ENCODE results near the gene DPYD. TPM values are rescaled to one million over a fixed set of nuclear protein-coding genes. Genes with fewer than 3 reads are reported as not detected.

The DPYD gene
- total and polyA plus RNA-seq, 12 donors, result 4.1 to 22.0 (median 7.0) TPM

DNA sequence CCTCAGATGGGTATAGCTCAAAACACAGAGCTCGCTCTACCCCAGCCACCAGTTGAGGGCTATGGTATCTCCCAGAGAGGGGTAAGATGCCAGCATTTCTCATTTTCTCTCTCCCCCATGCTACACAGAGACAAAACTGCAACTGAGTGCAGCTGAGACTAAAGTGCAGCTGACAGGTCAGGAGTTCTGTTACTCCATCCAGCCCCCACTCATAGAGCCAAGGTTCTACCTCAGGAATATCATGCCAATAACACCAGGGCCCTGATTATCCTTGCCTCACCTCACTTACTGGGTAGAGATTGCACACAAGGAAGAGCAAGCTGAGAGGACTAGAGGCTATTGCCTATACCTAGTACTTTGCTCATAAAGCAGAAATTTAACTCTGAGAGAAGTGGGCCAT lies 34.6 kb downstream of the DPYD start:
- intact Hi-C loops (cut with DNase I), result no loop called here
- no peaks in the 10 kb centered on the region for H3K27me3 ChIP-seq
- WGBS, 2 donors, result 87 to 92% methylated on average over 1 of the region's 1 CpG
- ATAC-seq (no peak), DNase-seq (no peak)
- H3K4me1 ChIP-seq, result no peaks in the 10 kb centered on the region
- peaks cover 0 to 37% (median 22%) of the 10 kb centered on the region in 11 donors for H3K9me3 ChIP-seq
- TF ChIP-seq, protein P1, sequence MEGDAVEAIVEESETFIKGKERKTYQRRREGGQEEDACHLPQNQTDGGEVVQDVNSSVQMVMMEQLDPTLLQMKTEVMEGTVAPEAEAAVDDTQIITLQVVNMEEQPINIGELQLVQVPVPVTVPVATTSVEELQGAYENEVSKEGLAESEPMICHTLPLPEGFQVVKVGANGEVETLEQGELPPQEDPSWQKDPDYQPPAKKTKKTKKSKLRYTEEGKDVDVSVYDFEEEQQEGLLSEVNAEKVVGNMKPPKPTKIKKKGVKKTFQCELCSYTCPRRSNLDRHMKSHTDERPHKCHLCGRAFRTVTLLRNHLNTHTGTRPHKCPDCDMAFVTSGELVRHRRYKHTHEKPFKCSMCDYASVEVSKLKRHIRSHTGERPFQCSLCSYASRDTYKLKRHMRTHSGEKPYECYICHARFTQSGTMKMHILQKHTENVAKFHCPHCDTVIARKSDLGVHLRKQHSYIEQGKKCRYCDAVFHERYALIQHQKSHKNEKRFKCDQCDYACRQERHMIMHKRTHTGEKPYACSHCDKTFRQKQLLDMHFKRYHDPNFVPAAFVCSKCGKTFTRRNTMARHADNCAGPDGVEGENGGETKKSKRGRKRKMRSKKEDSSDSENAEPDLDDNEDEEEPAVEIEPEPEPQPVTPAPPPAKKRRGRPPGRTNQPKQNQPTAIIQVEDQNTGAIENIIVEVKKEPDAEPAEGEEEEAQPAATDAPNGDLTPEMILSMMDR (IDR thresholded peaks at IDR 0.05), result no peak
- no peak overlapping the region for H3K27ac ChIP-seq
- no peak overlapping the region for H3K4me3 ChIP-seq
- peaks cover 0 to 22% (median 0%) of the 10 kb centered on the region in 9 donors for H3K36me3 ChIP-seq

DNA sequence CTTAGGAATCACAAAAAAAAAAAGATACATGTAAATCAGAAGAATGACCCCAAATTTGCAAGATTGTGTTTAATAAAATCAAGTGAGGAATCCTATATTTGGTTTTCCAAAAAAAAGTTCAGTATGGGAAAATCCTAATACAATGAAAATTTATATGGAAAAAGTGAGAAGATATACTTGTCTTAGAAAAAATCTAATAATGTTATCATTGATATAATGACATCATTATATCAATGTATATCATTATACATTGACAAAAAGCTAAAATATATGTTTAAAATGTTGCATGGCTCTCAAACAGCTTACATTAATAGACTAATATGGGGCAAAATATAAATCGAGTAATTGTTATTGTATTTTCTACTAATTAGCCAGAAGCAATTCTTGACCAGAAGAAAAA lies 37.0 kb downstream of the DPYD start:
- Histone ChIP-seq H3K36me3 (peaks cover 0 to 30% (median 0%) of the 10 kb centered on the region in 9 donors), H3K4me3 (no peak overlapping the region), H3K27ac (no peak overlapping the region), H3K27me3 (no peaks in the 10 kb centered on the region), H3K4me1 (no peaks in the 10 kb centered on the region), H3K9me3 (peaks cover 0 to 15% (median 8%) of the 10 kb centered on the region in 11 donors)
- ATAC-seq (no peak), DNase-seq (no peak)
- intact Hi-C loops (cut with DNase I), result no loop called here
- TF ChIP-seq, protein P1 (IDR thresholded peaks at IDR 0.05), result no peak
- 91 to 92% methylated on average over 1 of the region's 1 CpG for WGBS, 2 donors

DNA sequence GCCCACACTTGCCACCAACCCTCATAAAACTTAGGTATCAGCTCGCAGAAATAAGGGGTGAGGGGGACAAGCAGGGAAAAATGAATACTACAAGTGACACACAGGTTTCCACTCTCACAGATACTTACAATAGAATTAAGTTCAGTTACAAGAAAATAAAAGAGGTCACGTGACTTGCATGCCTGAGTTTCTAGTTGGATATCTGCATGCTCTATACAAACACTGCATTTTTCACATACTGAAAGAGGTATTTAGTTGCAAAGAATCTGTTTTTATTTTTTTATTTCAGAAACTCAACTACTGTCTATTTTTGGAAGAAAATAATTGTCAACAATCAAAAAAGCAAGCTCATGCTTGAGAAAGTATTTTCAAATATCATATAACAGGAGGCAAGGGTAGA lies 43.5 kb downstream of the DPYD start:
- ATAC-seq (no peak), DNase-seq (no peak)
- peaks cover 0 to 31% (median 0%) of the 10 kb centered on the region in 9 donors for H3K36me3 ChIP-seq
- intact Hi-C loops (cut with DNase I), result no loop called here
- H3K9me3 ChIP-seq, result no peaks in the 10 kb centered on the region
- H3K27ac ChIP-seq, result no peak overlapping the region
- no peak overlapping the region for H3K4me3 ChIP-seq
- H3K27me3 ChIP-seq, result no peaks in the 10 kb centered on the region
- H3K4me1 ChIP-seq, result no peaks in the 10 kb centered on the region
- TF ChIP-seq, protein P1 (IDR thresholded peaks at IDR 0.05), result no peak
- WGBS, 2 donors, result 94 to 97% methylated on average over 2 of the region's 2 CpGs

DNA sequence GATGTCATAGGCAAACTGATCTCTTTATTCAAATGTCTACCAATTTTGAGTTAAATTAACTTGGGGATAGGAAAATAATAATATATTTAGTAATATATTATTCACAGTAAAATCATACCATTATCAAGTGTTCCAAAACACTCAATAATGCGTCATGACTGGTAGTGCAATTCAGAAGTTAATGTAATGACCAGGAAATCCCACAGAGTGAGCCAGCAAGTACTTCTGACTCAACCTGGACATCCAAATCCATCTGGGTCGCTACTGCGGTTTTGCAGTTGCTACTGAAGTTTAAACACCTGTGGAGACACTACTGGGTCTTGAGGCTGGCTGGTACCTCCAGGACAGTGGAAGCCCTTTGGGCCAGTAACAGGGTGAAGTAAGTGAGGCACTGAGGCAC lies 44.8 kb downstream of the DPYD start:
- TF ChIP-seq, protein P1 (IDR thresholded peaks at IDR 0.05), result no peak
- intact Hi-C loops (cut with DNase I), result no loop called here
- Histone ChIP-seq H3K36me3 (peaks cover 0 to 21% (median 0%) of the 10 kb centered on the region in 9 donors), H3K27ac (no peak overlapping the region), H3K4me1 (no peaks in the 10 kb centered on the region), H3K4me3 (no peak overlapping the region), H3K9me3 (no peaks in the 10 kb centered on the region), H3K27me3 (no peaks in the 10 kb centered on the region)
- 94% methylated on average over 3 of the region's 3 CpGs for WGBS, 2 donors
- ATAC-seq, result no peak
- no peak for DNase-seq

Measured in heart right ventricle (tissue), 16 donors.